Measurements from ENCODE around the gene CARD10.
A peak's percentile ranks its signal among the peaks of the same experiment; 100 is the strongest.
"Not testable (repeated sequence)": the region's sequence is repeated elsewhere in the genome, so short reads cannot be mapped to it uniquely, and the experiment has no call there.

CARD10 gene

DNA sequence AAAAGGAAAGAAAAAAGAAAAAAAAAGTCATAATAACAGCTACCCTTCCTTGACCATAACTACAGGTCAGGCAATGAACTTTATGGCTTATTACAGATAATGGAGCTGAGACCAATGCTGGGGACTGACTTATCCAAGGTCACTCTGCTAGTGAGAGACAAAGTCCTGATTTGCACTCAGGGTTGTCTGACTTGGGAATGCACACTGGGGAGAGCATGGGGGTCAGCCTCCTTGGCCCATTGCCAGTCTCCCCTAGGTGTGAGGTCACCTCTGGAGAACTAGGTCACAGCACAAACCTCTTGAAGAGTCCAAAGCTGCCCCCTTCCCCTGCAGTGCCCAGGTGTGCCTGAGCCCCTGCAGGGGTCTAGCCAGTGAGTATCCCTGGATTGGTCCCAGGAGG lies 35.8 kb upstream of the CARD10 start:
- no peak for DNase-seq

DNA sequence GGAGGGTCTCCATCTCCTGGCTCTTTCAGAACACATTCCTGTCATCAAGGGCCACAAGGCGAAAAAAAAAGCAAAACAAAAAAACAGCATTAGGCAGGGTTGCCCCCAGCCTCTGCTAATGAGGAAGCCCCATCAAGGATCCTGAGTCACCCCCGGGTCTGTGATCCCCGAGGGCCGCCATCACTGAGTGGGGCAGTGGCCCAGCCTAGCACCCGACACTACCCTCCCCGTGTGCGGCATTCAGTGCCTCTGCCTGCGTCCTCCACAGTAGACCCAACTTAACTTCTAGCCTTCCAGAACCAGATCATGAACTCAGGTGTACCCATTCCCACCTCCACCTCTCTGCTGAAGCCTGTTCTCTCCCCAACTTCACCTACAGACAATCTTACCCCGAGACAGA lies 34.5 kb upstream of the CARD10 start:
- DNase-seq: no peak

DNA sequence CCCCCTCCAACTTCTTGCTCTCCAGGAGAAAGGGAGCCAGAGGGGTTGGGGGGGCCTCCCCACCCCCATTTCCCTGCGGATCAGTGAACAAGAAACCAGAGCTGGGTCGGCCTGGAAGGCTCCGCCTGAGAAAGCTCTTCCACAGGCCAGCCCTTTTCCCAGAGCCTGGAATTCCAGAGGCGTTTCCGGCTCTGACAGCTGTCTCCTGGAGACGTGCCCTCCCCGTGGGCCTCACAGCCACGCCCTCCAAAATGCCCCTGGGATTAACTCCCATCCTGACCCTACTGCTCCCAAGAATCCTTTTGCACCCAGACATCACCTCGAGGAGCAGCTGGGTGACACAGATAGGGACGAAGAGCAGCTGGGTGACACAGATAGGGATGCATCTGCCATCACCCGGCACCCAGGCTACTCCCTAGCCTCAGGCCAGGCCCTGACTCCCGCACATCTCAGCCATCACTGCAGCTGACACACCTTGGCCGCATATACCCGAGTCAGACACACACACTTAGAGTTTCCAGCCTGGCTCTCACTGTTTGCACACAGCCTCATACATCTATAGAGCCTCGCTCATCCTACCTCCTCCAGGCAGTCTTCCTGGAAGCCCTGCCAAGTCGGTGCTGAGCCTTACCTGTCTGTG lies 33.4 kb upstream of the CARD10 start:
- no peak for DNase-seq

DNA sequence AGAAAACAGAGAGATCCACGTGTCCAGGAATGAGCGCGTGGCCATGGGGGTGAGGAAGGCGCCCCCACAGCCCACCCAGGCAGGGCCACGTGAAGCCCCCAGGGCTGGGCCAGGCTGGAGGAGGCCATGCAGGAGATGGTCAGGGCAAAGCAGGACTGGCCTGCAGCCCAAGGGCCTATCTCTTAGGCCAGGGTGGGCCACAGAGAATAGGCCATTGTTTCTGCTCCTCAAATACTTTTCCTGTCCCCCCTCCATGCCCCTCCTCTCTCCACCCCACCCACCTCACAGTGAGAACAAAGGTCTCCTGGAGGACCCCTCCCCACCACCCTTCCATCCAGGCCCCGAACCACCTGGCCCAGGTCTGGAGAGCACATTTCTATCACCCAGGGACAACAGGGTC lies 32.8 kb upstream of the CARD10 start:
- no peak for DNase-seq

DNA sequence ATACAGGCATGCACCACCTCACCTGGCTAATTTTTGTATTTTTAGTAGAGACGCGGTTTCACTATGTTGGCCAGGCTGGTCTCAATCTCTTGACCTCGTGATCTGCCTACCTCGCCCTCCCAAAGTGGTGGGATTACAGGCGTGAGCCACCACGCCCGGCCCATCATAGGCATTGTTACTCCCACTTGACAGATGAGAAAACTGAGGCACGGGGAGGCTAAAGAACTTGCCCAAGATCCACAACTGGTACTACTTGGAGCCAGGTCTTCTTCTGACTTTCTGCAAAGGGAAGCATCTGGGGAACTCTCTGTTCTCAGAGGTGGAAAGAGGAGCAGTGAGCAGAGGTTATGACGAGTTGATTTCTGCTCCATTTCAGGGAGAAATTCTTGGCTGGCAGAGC lies 31.7 kb upstream of the CARD10 start:
- not testable (repeated sequence) for DNase-seq

DNA sequence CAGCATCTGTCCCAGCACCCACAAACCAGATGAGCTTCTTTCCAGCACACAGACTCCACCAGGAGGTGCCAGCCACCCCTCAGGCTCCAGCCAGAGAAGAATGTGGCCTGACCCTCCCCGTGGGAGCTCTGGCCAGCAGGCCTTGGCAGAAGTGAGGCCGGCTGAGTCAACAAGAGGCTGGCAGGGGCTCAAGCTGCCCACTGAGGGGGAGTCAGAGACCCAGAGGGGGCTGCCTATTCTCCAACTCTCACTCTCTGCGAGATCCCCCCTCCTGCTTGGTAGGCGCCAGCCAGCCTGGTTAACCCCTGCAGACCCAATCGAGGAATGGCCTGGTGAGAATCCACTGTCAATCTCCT lies 30.5 kb upstream of the CARD10 start:
- DNase-seq: no peak

DNA sequence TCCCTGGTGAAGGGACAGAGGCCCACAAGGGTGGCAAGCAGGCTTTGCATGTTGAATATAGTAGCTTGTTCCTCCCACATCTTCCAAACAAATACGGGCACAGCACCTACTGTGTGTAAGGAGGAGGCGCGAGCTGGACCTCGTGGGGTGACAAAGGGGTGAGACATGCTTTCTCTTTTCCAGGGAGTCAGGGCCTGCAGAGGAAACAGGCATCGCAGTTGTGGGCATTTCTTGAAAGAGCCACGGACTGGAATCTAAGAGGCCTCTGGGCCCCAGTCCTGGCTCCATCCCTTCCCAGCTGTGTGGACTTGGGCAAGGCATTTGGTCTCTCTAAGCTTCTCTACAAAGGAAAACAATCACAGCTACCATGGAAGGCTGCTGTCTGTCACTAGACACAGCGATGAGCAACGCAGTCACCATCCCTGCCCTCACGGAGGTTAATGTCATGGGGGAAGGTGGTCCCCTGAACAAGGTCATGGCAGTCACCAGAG lies 28.1 kb upstream of the CARD10 start:
- no peak for DNase-seq

DNA sequence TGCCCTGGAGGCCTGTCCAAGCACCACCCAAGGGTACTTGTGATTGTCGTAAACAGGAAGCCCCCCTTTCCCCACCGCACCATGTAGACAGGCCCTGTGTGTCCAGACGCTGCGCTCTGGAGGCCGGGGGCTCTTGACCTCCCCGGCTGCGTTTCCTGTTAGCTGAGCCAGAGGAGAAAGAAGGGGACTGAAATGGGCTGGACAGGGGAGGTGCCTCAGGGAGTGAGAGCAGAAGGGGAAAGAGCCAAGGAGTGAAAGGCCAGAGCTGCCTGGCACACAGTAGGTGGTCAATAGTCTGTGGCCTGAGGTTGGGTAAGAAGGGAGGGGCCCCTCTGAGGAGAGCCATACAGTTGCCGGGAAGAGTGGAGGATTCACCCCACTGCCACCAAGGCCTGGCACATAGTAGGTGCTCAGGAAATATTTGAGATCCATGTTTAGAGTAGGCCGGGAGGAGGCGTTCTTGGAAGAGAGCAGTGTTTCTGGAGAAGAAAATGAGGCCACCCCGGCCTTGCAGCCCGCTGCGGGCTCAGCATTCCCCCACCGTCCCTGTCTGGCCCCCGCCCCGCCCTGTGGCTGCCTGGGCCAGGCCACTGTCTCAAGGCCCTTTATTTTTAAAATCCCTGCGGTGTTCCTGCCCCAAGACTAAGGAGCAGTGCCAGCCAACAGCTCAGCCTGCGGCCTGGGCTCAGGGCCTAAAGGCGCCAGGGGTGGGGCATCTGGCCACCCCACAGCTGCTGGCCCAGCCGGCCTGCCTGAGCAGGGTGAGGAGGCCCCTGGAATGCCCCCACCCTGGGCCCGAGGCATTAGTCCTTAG lies 27.4 kb upstream of the CARD10 start:
- no peak for DNase-seq

DNA sequence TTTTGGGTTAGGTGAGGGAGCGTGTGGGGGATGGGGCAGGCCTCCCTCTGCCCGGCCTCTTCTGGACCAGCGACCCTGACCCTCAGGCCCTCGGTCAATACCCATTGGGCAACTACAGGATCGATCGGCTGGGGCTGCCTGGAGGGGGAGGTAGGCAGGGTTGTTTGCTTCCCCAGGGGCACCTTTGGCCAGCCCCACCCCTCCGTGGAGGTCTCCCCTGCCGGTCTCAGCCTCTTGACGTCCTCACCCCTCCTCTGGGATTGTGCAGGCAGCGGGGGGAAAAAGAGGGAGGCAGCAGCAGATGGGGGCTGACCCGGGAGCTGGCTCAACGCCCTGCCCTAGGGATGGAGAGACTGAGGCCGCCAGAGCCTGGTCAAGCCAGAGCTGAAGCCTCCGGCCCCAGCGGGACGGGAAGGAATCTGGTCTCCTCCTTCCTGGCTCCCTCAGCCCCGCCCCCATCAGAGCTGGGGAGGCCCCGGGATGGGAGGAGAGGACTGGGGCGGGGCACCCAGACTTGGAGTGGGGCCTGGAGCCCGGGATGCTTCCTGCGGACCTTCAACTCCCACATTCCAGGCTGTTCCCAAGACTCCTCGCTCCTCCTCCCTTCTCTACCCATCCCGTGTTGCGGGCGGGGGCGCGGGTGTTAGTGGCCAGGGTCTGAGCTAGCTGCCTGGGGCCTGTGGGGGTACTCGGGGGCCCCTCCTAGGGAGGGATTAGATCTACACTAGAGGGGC lies 26.7 kb upstream of the CARD10 start:
- DNase-seq: no peak

DNA sequence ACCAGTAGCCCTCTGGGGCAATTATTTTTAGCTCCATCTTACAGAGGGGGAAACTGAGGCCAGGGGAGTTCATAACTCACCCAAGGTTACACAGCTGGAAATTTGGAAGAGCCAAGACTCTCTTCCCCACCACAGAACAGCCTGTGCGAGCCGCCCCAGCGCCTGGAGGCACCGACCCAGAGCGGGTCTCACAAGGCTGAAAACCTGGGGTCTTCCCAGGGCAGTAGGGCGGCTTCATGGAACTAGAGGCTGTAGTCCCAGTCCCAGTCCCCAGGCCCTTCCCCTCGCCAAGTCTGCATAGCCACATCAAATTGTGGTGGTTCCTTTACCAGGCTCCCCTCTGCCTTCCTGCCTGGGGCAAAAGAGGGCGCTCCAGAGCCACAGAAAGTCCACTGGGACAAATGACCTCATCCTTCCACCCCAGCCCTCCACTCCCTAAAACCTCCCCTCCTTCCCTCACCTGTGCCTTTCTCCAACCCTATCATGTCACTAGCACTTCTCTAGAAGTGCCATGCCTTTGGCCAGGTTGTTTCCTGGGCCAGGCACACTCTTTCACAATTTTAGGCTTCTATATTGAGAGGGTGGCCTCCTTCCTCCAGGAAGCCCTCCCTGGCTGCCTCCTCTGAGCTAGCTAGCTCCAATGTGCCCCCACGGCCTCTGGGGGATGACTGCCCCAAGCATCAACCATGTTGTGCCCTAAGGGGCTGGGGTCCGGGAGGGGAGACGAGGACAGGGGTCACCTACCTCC lies 25.9 kb upstream of the CARD10 start:
- peak; percentile 72 for DNase-seq

DNA sequence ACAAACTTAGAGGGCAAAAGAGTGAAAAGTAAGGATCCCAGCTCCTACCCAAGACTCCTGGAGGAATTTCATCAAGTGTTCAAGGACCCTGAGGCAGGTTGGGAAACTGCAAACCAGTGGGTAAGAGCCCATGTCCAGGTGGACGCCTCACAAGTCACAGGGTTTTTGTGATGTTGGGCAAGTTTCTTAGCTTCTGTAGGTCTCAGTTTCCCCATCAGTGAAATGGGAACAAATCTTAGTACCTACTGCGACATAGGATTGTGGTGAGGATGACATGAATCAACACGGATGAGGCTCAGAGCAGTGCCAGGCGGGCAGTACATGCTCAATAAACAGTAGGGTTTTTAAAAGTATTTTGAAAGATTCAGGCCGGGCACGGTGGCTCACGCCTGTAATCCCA lies 23.7 kb upstream of the CARD10 start:
- no peak for DNase-seq

DNA sequence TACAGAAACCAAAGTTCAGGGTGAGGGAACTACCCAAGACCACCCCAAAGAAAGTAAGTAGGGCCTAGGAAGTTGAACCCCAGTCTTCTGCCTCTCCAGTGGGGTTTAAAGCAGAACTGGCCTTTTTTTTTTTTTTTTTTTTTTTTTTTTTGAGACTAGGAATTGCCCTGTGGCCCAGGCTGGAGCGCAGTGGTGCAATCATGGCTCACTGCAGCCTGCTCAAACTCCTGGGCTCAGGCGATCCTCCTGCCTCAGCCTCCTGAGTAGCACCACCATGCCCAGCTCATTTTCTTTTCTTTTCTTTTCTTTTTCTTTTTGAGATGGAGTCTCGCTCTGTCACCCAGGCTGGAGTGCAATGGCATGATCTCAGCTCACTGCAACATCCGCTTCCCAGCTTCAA lies 23.2 kb upstream of the CARD10 start:
- DNase-seq: not testable (repeated sequence)

DNA sequence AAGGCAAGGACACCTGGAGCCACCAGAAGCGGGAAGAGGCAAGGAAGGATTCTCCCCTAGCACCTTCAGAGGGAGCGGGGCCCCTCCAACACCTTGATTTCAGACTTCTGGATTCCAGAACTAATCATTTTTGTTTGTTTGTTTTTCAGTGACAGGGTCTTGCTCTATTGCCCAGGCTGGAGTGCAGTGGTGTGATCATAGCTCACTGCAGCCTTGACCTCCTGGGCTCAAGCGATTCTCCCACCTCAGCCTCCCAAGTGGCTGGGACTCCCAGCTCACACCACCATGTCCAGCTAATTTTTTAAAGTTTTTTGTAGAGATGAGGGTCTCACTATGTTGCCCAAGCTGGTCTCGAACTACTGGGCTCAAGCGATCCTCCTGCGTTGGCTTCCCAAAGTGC lies 20.6 kb upstream of the CARD10 start:
- DNase-seq: not testable (repeated sequence)

DNA sequence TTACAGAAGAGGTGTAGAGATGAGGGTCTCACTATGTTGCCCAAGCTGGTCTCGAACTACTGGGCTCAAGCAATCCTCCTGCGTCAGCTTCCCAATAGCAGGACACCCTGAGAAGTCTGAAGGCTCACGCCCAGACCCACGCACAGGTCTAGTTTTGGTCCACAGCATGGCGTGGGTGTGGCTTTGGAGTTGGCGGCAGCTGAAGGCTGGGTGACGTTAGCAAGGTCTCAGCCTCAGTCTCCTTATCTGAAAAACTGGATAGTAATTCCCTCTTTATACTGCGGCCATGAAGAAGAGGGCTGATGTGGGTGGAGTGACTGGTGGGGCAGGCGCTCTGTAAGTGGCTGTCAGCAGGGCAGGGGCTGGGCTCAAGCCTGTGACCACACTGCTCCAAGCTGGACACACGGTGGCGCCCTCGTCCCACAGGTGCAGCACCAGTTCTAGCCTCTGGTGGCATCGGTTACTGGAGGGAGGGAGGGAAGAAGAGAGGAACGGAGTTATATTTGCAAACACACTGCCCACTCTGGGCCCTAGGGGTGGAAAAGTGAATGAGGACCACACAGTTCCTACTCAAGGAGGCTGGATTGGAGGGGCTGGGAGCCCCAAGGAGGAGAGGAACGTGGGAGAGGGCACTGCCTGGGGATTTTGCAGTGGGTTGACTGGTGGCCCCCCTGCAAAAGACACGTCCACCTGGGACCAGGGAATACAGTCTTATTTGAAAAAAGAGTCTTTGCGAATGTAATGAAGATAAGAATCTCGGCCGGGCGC lies 19.6 kb upstream of the CARD10 start:
- peak; percentile 93 for DNase-seq

DNA sequence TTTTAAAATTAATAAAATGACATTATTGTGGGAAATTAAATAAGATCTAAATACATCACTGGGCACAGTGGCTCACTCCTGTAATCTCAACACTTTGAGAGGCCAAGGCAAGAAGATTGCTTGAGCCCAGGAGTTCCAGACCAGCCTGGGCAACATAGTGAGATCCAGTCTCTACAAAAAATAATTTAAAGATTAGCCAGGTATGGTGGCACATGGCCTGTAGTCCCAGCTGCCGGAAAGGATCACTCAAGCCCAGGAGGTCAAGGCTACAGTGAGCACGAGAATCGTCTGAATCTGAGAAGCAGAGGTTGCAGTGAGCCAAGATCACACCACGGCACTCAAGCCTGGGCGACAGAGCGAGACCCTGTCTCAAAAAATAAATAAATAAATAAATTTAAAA lies 15.9 kb upstream of the CARD10 start:
- no peak for DNase-seq

DNA sequence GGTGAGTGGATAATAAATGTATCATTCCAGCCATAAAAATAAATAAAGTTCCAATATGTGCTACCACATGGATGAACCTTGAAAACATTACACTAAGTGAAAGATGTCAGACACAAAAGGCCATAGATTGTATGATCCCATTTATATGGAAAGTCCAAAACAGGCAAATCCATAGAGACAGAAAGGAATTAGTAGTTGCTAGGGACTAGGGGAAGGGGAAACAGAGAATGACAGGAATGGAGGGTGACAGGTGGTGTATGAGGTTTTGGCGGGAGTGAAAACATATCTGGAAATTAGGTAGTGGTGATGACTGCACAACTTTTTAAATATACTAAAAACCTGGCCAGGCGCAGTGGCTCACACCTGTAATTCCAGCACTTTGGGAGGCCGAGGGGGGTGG lies 15.2 kb upstream of the CARD10 start:
- DNase-seq: no peak

DNA sequence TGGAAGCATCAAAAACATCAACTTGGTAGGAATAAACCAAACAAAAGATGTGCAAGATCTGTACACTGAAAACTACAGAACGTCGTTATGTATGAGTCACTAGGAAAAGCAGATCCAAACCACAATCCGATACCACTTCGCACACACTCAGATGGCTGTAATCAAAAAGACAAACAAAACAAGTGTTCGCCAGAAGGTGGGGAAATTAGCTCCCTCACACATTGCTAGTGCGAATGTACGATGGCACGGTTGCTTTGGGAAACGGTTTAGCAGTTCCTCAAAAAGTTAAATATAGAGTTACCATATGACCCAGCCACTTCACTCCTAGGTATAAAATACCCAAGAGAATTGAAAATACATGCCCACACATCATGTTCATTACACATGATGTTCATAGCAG lies 14.8 kb upstream of the CARD10 start:
- peak; percentile 38 for DNase-seq

DNA sequence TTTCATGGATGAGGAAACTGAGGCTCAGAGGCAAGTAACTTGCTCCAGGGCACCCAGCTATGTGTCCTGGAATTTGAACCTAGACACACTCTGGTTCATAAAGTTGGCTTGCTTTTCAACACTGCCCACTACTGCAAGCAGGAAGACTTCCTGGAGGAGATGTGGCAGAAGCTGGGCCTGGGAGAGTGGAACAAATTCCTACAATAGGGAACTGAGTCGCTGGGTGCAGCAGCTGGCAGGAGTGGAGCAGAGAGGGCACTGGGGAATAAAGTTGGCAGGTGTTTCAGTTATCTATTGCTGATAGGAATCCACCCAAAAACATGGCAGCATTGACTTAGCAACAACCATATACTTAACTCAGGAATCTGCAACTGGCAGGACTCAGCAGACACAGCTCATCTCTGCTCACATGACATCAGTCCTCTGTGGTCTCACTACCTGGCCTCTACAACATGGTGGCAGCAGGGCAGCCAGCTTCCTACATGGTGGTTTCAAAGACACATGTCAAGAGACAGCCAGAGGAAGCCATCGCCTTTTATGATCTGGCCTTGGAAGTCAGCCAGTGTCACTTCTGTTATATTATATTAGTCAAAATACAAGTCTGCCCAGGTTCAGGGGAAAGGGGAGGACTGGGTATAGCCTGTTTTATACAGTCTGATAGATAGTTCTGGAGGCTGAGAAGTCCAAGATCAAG lies 10.6 kb upstream of the CARD10 start:
- DNase-seq: peak; percentile 70

DNA sequence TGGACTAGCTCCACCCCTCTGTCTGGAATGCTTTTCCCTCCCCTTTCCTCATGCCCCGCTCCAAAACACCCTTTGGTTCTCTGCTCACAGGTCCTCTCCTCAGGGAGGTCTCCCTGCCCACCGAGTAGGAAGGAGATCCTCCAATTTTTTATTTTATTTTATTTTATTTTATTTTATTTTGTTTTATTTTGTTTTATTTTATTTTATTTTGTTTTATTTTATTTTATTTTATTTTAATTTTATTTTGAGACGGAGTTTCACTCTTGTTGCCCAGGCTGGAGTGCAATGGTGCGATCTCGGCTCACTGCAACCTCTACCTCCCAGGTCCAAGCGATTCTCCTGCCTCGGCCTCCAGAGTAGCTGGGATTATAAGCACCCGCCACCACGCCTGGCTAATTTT lies 8.7 kb upstream of the CARD10 start:
- DNase-seq: not testable (repeated sequence)

DNA sequence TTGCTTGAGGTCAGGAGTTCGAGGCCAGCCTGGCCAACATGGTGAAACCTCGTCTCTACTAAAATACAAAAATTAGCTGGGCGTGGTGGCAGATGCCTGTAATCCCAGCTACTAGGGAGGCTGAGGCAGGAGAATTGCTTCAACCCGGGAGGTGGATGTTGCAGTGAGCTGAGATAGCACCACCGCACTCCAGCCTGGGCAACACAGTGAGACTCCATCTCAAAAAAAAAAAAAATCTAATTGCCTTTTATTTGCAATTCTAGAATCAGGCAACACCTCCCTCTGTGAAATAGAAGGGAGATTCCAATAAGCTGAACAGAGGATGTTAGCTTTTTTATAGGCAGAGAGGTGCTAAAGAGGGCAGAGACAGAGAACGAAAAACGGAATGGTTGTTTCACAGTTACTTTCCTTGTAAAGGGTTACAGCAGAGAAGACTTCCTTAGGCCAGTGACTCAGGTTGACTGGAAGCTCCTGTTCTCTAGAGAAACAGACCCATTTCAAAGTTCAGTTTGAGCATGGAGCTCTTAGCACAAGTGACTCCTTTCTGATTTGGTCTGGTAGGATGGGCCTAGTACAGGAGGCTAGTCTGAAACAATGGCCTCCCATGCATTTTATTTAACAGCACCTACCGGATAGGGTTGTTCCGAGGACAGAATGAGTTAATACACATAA lies 8.0 kb upstream of the CARD10 start:
- DNase-seq: not testable (repeated sequence)

DNA sequence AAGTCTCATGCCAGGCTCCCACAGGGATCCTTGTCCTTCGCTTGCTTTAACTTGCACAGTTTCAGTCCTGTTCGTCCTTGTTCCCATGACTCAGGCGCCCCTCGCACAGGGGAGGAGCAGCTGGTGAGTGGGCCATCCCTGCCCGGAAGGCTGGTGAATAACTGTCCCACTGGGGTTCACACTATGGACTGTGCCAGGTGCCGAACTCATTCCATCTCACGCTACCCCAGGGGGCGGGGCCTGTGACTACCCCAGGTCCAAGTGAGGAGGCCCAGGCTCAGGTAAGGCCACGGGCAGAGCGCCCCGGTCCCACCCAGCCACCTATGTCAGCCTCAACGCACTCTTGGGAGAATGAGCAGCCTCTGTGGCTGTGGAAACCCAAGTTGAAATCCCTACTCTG lies 7.2 kb upstream of the CARD10 start:
- DNase-seq: no peak

Measured in RPMI8226 (cell line).